Measurements from ENCODE around the gene ZNF787.
"Not testable (repeated sequence)": the region's sequence is repeated elsewhere in the genome, so short reads cannot be mapped to it uniquely, and the experiment has no call there.

Gene ZNF787

GRCh38 chr19:56121180-56122167 is at the start of gene ZNF787:
Gene ZNF787, minus strand, starts transcription at chr19:56121295. Its CDS starts 18,078 bp downstream, at chr19:56103217.
- DNase-seq, result peak; percentile 99

- DNase-seq, result no peak
These were observed 49.2 kb upstream of the ZNF787 start for GRCh38 chr19:56170261-56170660.

GRCh38 chr19:56167064-56167578 is 46.0 kb upstream of the ZNF787 start:
- peak; percentile 45 for DNase-seq

DNA sequence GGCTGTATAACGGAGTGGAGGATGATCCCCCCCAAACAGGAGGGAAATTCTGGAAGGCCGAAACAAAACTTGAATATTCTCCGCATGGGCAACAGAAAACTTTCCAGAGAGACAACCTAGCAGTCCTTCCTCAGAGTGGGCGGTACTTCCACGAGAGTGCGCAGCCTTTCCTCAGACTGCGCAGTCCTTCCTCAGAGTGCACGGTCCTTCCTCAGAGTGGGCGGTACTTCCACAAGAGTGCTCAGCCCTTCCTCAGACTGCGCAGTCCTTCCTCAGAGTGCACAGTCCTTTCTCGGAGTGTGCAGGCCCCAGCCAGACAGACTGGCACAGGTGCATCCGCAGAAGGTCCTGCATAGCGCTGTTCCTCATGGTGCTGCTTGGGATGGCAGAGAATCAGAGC is 42.0 kb upstream of the ZNF787 start:
- DNase-seq, result no peak

DNA sequence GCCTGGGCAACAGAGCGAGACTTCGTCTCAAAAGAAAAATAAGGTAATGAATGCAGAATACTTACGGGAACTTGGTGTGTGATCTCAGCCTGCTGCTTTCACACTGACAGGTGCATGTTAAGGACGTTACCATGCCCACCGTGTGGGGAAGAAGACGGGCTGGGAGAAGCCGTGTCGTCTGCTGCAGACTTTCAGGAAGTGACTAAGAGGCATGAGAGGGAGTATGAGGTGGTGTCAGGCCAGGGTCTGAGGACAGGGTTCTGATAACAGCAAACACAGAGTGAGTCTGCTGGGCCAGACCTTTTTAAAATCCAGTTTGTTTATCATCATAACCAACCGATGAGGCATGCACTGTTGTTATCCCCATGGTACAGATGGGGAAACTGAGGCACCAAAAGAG is 41.2 kb upstream of the ZNF787 start:
- DNase-seq, result peak; percentile 75

DNA sequence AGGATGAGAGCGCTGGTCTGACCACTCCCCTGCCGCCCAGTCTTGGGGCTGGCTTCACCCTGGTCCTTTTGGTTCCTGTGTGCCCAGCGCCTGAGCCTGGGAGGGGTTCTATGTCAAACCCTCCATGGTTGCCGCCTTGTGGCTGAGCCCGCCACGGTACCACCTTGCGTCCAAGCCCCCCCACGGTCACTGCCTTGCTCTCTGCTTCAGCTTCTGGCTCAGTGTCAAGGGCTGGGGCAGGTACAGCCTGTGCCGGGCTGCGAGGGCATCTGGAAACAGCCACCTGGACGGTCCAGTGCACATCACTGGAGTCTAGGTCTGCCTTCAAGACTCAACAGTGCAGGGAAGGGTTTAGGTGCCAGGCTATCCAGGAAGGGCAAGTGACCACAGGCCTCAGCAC is 40.4 kb upstream of the ZNF787 start:
- DNase-seq, result no peak

- DNase-seq, result no peak
These were observed 38.7 kb upstream of the ZNF787 start for GRCh38 chr19:56159622-56160271.

DNA sequence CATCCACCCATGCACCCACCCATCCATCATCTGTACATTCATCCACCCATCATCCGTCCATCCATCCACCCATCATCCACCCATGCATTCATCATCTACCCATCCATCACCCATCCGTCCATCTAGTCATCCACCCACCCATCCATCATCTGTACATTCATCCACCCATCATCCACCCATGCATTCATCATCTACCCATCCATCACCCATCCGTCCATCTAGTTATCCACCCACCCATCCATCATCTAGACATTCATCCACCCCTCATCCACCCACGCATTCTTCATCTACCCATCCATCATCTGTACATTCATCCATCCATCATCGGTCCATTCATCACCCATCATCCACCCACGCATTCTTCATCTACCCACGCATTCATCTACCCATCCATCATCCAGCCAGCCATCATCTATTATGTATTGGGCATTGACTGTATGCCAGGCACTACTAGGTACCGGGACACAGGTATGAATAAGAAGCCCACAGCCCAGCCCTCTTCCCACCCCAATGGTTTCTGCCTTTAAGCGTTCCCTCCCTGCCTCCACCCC is 38.0 kb upstream of the ZNF787 start:
- DNase-seq, result no peak

GRCh38 chr19:56158170-56158757 is 37.2 kb upstream of the ZNF787 start:
- DNase-seq, result no peak

DNA sequence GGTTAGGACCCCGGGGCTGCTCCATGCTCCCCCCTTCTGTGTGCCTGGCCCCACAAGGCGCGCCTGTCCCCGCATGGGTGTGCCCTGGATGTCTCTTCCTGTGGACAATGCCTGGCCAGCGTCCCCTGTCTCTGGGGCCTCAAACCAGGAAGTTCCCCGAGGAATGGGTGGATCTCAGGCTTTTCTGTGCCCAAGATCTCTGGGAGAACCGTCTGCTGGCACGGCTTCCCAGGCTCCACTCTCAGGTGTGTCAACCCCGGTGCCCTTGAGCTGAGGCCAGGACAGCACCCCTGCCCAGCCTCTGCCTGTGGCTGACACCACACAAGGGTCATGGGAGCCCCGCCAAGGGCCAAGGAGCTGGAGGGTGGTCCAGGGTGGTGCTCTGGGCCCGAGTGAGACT is 35.7 kb upstream of the ZNF787 start:
- no peak for DNase-seq

DNA sequence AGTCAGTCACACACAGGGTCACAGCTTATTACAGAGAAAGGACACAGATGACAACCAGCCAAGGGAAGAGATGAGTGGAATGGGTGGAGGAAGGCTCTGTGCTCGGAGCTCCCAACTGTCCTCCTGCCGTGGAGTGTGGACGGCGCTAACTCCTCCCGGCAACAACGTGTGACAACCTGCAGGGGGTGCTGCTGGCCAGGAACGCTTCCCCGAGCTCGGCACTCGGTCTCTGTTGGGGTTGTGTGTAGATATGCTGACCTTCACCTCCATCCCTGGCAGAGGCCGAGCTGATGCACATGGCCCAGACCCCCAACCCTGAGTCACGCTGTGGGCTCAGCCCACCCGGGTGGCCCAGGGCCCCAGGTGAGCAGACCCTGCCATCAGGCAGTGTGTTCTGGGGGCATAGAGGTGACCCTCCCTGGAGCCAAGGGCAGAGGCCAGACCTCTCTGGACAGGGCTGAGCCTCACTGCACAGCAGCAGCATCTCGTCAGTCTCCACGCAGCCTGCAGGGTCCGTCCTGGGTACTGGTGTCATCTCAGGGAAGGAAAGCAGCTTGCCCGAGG is 34.1 kb upstream of the ZNF787 start:
- peak; percentile 55 for DNase-seq

DNA sequence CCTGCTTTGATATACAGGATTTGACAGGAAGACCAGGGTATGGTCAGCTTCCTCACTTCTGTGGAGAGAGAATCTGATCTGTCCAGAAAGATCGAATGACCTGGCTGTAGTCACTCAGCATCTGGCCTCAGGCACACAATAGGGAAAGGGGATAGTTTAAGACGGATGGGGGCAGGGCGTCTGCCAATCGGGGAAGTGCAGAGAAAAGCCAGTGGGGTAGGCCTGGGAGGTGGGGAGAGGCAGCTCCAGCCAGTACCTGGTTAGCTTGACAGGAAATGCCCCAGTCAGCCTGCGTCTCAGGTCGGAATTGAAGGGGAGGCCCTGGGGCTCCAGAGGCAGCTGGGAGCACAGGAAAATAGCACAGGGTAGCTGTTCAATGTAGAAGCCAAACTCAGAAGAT is 32.4 kb upstream of the ZNF787 start:
- no peak for DNase-seq

- DNase-seq, result no peak
These were observed 31.5 kb upstream of the ZNF787 start for GRCh38 chr19:56152644-56153043.

- no peak for DNase-seq
These were observed 29.3 kb upstream of the ZNF787 start for GRCh38 chr19:56150358-56150757.

GRCh38 chr19:56149656-56150038 is 28.6 kb upstream of the ZNF787 start:
- no peak for DNase-seq

DNA sequence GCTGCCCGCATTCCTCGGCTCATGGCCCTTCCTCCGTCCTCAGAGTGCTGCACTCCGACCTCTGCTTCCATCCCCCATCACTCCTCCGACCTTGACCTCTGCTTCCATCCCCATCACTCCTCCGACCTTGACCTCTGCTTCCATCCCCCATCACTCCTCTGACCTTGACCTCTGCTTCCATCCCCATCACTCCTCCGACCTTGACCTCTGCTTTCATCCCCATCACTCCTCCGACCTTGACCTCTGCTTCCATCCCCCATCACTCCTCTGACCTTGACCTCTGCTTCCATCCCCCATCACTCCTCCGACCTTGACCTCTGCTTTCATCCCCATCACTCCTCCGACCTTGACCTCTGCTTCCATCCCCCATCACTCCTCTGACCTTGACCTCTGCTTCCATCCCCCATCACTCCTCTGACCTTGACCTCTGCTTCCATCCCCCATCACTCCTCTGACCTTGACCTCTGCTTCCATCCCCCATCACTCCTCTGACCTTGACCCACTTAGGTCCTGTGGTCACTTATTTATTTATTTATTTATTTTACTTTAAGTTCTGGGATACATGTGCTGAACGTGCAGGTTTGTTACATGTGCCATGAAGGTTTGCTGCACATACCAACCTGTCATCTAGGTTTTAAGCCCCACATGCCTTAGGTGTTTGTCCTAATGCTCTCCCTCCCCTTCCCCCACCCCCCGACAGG is 28.0 kb upstream of the ZNF787 start:
- DNase-seq, result not testable (repeated sequence)

GRCh38 chr19:56148096-56148495 is 27.0 kb upstream of the ZNF787 start:
- no peak for DNase-seq

- no peak for DNase-seq
These were observed 26.2 kb upstream of the ZNF787 start for GRCh38 chr19:56147307-56147706.

- DNase-seq, result no peak
These were observed 25.8 kb upstream of the ZNF787 start for GRCh38 chr19:56146904-56147303.

DNA sequence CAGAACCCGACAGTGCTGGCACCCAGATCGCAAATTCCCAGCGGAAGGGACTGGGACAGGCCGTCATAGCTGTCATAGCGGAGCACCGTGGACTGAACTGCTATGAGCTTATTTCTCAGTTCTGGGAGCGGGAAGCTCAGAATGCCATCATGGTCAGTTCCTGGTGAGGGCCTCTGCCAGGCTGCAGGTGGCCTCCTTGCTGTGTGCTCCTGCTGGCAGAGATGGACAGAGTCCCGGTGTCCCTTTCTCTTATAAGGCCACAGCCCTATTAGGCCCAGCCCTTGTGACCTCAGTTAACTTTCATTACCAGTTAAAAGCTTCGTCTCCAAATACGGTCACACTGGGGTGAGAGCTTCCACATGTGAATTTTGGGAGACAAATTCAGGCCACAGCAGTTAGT is 24.6 kb upstream of the ZNF787 start:
- no peak for DNase-seq

- no peak for DNase-seq
These were observed 23.7 kb upstream of the ZNF787 start for GRCh38 chr19:56144831-56145230.

- peak; percentile 91 for DNase-seq
These were observed 23.3 kb upstream of the ZNF787 start for GRCh38 chr19:56144376-56144775.

Measured in hematopoietic multipotent progenitor cell treated with erythropoietin and hydrocortisone succinate and interleukin-3 and kit ligand, for 4 days (in vitro differentiated cells).